PC-9 (cell line): Measurements from ENCODE around the gene COMMD1.

Source experiments
- CTCF ChIP-seq: fragments of 200-600 bp; sonication (generic); conservative IDR thresholded peaks from 2 replicates; pipeline ENCODE4 v1.6.1; 2017; ENCODE audit warnings: mixed run types, antibody characterized with exemption, mild to moderate bottlenecking, moderate library complexity
- EZH2 ChIP-seq: fragments of 200-600 bp; sonication (generic); IDR thresholded peaks from 2 replicates; pipeline ENCODE4 v1.8.0; 2017; ENCODE audit warnings: antibody characterized with exemption, low read depth

- TF ChIP-seq EZH2 (no peak), CTCF (no peak)
These were observed 130.8 kb downstream of the COMMD1 start for GRCh38 chr2:62036229-62036628.
